K562 (cell line): ENCODE results near the gene KPNA1. TPM values are rescaled to one million over a fixed set of nuclear protein-coding genes. Genes with fewer than 3 reads are reported as not detected.

Source experiments
- BRCA1 ChIP-seq, 2 experiments: fragments of 450-650 bp in 1 of 2; sonication (generic) in 1 of 2; formaldehyde crosslinking in 1 of 2; IDR thresholded peaks; 2 replicates each; pipeline versions ENCODE4 v1.5.0 to v1.6.1; 2017 to 2020; ENCODE audit warnings: mild to moderate bottlenecking in 1 of 2, missing genetic modification reagents in 1 of 2
- FOXA3 ChIP-seq, 2 experiments: fragments of 450-650 bp in 1 of 2; sonication (generic) in 1 of 2; formaldehyde crosslinking; IDR thresholded peaks in 1 of 2; conservative IDR thresholded peaks in 1 of 2; 2 replicates each; pipeline versions ENCODE4 v1.4.0 to v1.8.0; 2020 to 2022; ENCODE audit warnings: mild to moderate bottlenecking in 2 of 2, missing genetic modification reagents in 1 of 2
- HDAC8 ChIP-seq: fragments of 450-650 bp; IDR thresholded peaks from 2 replicates; pipeline ENCODE4 v1.6.1; 2016; ENCODE audit warnings: mild to moderate bottlenecking, missing genetic modification characterization, moderate library complexity, missing compliant biosample characterization
- MAFG ChIP-seq: fragments of 450-650 bp; conservative IDR thresholded peaks from 2 replicates; pipeline ENCODE4 v1.6.1; 2016; ENCODE audit warnings: missing genetic modification characterization, missing compliant biosample characterization
- ZNF217 ChIP-seq: sonication (generic); formaldehyde crosslinking; IDR thresholded peaks from 2 replicates; pipeline ENCODE4 v1.8.0; 2022; ENCODE audit warnings: mild to moderate bottlenecking, missing genetic modification reagents
- ZNF431 ChIP-seq: sonication (generic); formaldehyde crosslinking; IDR thresholded peaks from 2 replicates; pipeline ENCODE4 v1.8.0; 2022; ENCODE audit warnings: mild to moderate bottlenecking, missing genetic modification reagents
- ZNF586 ChIP-seq: fragments of 450-650 bp; formaldehyde crosslinking; conservative IDR thresholded peaks from 2 replicates; pipeline ENCODE4 v1.4.0; 2020; ENCODE audit warnings: mild to moderate bottlenecking, moderate library complexity
- polyA plus RNA-seq, 8 experiments: library from polyadenylated mRNA; depleted of rRNA in 4 of 8; stranded (reverse) in 5 of 8; unstranded in 3 of 8; fragments of >200 nt; fragmentation: Nextera tagmentation in 2 of 8; fragmentation: Illumina TruSeq in 1 of 8; extraction: Ambion mirVana in 2 of 8; extraction: Trizol in 1 of 8; gene quantifications; 2 replicates each; pipeline versions ENCODE4 v1.2.1 to v1.2.3, GENCODE V29; 2011 to 2014; ENCODE audit warnings: inconsistent platforms in 1 of 8, missing spikeins in 1 of 8
- total RNA-seq, 7 experiments: library from RNA; depleted of rRNA in 6 of 7; stranded (reverse); fragments of >200 nt in 6 of 7; fragmentation: Illumina TruSeq in 2 of 7; extraction: Trizol in 2 of 7; gene quantifications; 2 replicates each; pipeline versions ENCODE4 v1.2.1 to v1.2.3, GENCODE V29; 2011 to 2021; ENCODE audit warnings: low replicate concordance in 1 of 7
- TF ChIP-seq, protein P1 (sequence below): sonication (generic); formaldehyde crosslinking; IDR thresholded peaks from 2 replicates; pipeline ENCODE4 v1.8.0; 2022; ENCODE audit warnings: mild to moderate bottlenecking, missing genetic modification reagents
- TF ChIP-seq, protein P2 (sequence below): fragments of 200-800 bp; sonication (Bioruptor generic); IDR thresholded peaks from 2 replicates; pipeline ENCODE4 v1.6.1; 2017; ENCODE audit warnings: missing genetic modification characterization, missing compliant biosample characterization
- TF ChIP-seq, protein P3 (sequence below): fragments of 200-400 bp; formaldehyde crosslinking; IDR thresholded peaks from 2 replicates; pipeline ENCODE4 v1.6.1; 2017; ENCODE audit warnings: mild to moderate bottlenecking, low read depth, low read length, moderate library complexity
- TF ChIP-seq, protein P4 (sequence below): sonication (generic); formaldehyde crosslinking; IDR thresholded peaks from 2 replicates; pipeline ENCODE4 v1.8.1; 2023; ENCODE audit warnings: mild to moderate bottlenecking, missing genetic modification reagents

Gene KPNA1
- total and polyA plus RNA-seq, 9 of the 15 experiments (the other 6 are each of a cell fraction or from before 2014, with no cell fraction given), result 9.3 to 53.8 (median 33.5) TPM

DNA sequence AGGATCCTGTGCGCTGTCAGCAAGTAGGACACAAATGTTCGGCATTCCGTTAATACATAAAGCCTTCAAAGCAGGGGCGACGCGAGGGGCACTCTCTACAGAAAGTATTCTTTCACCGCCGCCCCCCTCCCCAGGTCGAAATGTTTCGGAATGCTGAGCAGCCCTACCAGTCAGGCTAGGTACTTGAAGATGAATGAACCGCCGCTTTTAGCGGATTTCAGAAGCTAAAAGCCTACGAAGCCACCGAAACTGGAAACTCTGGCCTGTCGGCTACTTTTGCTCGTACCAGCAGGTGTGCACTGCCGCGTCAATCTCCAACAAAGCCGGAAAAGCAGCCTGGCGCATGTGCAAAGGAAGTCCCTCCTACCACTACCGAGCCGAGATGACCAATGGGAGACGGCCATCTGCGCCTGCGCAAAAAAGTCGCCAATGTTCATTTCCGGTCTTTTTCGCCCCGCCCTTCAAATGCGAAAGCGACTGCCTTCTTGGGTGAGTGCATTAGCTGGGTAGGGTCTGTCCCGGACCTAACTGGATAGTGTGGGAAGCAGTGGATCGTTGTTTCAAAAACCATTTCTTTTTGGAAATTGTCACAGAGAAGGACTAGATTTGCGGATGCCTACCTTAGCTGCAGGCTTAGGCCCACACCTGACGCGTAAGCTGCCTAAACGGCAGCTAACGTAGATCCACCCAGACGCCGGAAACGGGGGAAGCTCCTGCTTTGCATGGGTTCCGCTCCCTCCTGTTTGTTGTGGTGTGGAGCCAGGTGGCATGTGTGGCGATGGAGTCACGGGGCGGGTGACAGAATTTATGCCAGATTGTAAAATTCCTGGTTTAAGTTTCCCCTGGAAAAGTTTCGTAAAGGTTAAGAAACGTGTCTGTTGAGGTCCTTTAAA, 98.7 kb downstream of the KPNA1 start, which contains the start of gene WDR5B (continued):
- TF ChIP-seq HDAC8 (tag) (no peak), BRCA1 (IDR thresholded peaks at IDR 0.05) (no peak), BRCA1 (CRISPR knock-in tag; IDR thresholded peaks at IDR 0.05) (no peak), ZNF586 (CRISPR knock-in tag) (no peak), ZNF217 (CRISPR knock-in tag) (no peak), MAFG (tag) (no peak), ZNF431 (CRISPR knock-in tag) (no peak), FOXA3 (CRISPR knock-in tag; conservative IDR thresholded peaks at IDR 0.05 in 1 of 2, IDR thresholded peaks at IDR 0.05 in 1 of 2) (no peak)
- TF ChIP-seq, protein P1, sequence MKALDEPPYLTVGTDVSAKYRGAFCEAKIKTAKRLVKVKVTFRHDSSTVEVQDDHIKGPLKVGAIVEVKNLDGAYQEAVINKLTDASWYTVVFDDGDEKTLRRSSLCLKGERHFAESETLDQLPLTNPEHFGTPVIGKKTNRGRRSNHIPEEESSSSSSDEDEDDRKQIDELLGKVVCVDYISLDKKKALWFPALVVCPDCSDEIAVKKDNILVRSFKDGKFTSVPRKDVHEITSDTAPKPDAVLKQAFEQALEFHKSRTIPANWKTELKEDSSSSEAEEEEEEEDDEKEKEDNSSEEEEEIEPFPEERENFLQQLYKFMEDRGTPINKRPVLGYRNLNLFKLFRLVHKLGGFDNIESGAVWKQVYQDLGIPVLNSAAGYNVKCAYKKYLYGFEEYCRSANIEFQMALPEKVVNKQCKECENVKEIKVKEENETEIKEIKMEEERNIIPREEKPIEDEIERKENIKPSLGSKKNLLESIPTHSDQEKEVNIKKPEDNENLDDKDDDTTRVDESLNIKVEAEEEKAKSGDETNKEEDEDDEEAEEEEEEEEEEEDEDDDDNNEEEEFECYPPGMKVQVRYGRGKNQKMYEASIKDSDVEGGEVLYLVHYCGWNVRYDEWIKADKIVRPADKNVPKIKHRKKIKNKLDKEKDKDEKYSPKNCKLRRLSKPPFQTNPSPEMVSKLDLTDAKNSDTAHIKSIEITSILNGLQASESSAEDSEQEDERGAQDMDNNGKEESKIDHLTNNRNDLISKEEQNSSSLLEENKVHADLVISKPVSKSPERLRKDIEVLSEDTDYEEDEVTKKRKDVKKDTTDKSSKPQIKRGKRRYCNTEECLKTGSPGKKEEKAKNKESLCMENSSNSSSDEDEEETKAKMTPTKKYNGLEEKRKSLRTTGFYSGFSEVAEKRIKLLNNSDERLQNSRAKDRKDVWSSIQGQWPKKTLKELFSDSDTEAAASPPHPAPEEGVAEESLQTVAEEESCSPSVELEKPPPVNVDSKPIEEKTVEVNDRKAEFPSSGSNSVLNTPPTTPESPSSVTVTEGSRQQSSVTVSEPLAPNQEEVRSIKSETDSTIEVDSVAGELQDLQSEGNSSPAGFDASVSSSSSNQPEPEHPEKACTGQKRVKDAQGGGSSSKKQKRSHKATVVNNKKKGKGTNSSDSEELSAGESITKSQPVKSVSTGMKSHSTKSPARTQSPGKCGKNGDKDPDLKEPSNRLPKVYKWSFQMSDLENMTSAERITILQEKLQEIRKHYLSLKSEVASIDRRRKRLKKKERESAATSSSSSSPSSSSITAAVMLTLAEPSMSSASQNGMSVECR (CRISPR knock-in tag), result 0 out of 2 replicates have a peak, but pooled peaks have one; percentile 39
- TF ChIP-seq, protein P2, sequence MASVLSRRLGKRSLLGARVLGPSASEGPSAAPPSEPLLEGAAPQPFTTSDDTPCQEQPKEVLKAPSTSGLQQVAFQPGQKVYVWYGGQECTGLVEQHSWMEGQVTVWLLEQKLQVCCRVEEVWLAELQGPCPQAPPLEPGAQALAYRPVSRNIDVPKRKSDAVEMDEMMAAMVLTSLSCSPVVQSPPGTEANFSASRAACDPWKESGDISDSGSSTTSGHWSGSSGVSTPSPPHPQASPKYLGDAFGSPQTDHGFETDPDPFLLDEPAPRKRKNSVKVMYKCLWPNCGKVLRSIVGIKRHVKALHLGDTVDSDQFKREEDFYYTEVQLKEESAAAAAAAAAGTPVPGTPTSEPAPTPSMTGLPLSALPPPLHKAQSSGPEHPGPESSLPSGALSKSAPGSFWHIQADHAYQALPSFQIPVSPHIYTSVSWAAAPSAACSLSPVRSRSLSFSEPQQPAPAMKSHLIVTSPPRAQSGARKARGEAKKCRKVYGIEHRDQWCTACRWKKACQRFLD, result no peak
- TF ChIP-seq, protein P3, sequence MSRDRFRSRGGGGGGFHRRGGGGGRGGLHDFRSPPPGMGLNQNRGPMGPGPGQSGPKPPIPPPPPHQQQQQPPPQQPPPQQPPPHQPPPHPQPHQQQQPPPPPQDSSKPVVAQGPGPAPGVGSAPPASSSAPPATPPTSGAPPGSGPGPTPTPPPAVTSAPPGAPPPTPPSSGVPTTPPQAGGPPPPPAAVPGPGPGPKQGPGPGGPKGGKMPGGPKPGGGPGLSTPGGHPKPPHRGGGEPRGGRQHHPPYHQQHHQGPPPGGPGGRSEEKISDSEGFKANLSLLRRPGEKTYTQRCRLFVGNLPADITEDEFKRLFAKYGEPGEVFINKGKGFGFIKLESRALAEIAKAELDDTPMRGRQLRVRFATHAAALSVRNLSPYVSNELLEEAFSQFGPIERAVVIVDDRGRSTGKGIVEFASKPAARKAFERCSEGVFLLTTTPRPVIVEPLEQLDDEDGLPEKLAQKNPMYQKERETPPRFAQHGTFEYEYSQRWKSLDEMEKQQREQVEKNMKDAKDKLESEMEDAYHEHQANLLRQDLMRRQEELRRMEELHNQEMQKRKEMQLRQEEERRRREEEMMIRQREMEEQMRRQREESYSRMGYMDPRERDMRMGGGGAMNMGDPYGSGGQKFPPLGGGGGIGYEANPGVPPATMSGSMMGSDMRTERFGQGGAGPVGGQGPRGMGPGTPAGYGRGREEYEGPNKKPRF, result no peak
- TF ChIP-seq, protein P4, sequence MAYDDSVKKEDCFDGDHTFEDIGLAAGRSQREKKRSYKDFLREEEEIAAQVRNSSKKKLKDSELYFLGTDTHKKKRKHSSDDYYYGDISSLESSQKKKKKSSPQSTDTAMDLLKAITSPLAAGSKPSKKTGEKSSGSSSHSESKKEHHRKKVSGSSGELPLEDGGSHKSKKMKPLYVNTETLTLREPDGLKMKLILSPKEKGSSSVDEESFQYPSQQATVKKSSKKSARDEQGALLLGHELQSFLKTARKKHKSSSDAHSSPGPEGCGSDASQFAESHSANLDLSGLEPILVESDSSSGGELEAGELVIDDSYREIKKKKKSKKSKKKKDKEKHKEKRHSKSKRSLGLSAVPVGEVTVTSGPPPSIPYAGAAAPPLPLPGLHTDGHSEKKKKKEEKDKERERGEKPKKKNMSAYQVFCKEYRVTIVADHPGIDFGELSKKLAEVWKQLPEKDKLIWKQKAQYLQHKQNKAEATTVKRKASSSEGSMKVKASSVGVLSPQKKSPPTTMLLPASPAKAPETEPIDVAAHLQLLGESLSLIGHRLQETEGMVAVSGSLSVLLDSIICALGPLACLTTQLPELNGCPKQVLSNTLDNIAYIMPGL, result no peak
